RWPE2 (cell line): ENCODE measurements around the gene NEB.

Source experiments
- ATAC-seq: fragments of 200-7000 bp; cut with Tn5 transposase; 3 replicates; pipeline ENCODE4 v1.9.1; 2021; ENCODE audit warnings: low read depth
- DNase-seq: peaks from one replicate; pipeline ENCODE4 v3.0.0-alpha.2; 2020; ENCODE audit warnings: low spot score
- H3K27ac ChIP-seq: fragments of 450-650 bp; 2 replicates; pipeline ENCODE4 v1.5.1; 2017; ENCODE audit warnings: mild to moderate bottlenecking; ENCODE audit not compliant: poor library complexity, severe bottlenecking
- H3K27me3 ChIP-seq: fragments of 250-450 bp; sonication (Bioruptor Pico); 2 replicates; pipeline ENCODE4 v1.5.1; 2021; ENCODE audit warnings: mild to moderate bottlenecking, moderate library complexity; ENCODE audit not compliant: insufficient read depth, poor library complexity, severe bottlenecking
- H3K36me3 ChIP-seq: fragments of 250-450 bp; sonication (Bioruptor Pico); 2 replicates; pipeline ENCODE4 v1.5.1; 2020; ENCODE audit warnings: low read depth, mild to moderate bottlenecking, moderate library complexity
- H3K4me1 ChIP-seq: fragments of 250-450 bp; sonication (Bioruptor Pico); 2 replicates; pipeline ENCODE4 v1.5.1; 2021; ENCODE audit warnings: mild to moderate bottlenecking, moderate library complexity; ENCODE audit not compliant: insufficient read depth, poor library complexity, severe bottlenecking
- H3K4me3 ChIP-seq: fragments of 250-450 bp; sonication (Bioruptor Pico); 2 replicates; pipeline ENCODE4 v1.5.1; 2021; ENCODE audit warnings: mild to moderate bottlenecking, moderate library complexity; ENCODE audit not compliant: severe bottlenecking
- H3K9me3 ChIP-seq: fragments of 250-450 bp; sonication (Bioruptor Pico); 2 replicates; pipeline ENCODE4 v1.5.1; 2021; ENCODE audit warnings: mild to moderate bottlenecking, moderate library complexity; ENCODE audit not compliant: severe bottlenecking
- TF ChIP-seq, protein P1 (sequence below): fragments of 450-650 bp; IDR thresholded peaks from one replicate; pipeline ENCODE4 v1.5.1; 2017; ENCODE audit warnings: mild to moderate bottlenecking, moderate library complexity; ENCODE audit not compliant: poor library complexity, severe bottlenecking

NEB gene

DNA sequence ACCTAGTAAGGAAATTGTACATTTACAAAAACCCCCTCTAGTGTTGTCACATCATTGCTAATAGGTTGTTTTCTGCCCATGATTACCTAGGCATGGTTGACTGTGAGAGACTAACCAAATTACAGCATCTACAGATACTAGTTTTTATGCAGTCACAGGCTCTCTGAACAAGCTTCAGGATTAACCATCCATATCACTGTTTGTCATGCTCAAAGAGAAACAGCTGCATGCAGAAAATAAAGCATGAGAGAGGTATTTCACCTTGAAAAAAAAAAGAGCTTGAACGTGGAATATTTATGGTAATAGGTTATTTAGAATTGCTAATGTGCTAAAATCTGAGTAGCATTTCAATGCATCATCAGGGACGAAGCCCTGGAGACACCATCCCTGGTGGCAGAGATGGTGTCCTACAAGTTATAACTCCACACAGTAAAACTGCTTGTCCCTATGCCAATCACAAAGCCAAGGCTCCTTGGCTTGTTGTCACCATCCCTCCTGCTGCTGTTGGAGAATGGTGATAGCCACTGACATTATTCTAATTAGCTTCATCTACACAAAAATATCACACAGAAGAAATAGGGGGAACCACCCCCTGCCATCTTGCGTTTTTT is 5.4 kb downstream of the NEB start:
- no peaks in the 10 kb centered on the region for H3K36me3 ChIP-seq
- ATAC-seq, result no peak

DNA sequence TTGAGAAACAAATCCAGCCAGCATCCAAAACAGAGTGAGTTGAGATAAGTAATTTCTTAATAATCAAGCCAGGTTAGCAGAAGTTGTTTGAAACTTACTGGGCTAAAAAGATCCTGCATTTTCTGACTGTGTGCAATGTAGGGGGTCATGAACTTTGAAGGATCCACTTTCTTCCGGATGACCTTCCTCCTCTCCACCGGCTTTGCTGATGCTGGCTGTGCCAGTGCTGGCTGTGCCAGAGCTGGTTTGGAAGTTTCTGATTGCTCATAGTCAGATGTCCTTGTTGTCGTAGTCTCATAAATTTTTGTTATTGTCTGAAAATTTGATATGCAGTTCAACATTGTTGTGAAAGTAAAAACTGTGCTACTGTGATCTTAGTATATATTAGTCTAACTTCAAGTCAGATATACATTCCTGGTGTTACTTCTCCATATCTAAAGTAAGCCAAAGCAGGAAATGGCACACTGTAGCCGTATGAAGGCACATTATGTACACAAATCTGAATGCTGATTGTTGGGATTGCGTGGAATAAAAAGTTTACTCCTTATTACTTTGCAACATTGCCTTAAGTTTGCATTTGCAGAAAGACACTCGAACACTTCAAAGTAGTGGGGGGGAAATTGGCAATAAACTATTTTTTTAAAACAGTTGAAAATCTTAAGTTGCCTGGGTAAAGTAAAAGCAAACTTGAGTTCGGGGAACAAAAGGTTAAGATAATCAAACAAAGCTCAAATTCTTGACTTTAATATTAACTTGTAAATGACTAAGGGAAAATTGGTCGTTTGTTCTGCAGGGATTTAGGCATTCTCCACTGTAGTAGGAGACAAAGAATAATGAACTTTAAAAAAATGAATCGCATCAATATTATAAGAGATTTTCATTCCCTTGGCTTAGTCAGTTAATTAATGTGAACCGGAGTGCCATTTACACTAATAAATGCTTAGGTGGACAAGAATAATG is 6.4 kb downstream of the NEB start:
- TF ChIP-seq, protein P1, sequence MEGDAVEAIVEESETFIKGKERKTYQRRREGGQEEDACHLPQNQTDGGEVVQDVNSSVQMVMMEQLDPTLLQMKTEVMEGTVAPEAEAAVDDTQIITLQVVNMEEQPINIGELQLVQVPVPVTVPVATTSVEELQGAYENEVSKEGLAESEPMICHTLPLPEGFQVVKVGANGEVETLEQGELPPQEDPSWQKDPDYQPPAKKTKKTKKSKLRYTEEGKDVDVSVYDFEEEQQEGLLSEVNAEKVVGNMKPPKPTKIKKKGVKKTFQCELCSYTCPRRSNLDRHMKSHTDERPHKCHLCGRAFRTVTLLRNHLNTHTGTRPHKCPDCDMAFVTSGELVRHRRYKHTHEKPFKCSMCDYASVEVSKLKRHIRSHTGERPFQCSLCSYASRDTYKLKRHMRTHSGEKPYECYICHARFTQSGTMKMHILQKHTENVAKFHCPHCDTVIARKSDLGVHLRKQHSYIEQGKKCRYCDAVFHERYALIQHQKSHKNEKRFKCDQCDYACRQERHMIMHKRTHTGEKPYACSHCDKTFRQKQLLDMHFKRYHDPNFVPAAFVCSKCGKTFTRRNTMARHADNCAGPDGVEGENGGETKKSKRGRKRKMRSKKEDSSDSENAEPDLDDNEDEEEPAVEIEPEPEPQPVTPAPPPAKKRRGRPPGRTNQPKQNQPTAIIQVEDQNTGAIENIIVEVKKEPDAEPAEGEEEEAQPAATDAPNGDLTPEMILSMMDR, result no peak
- no peaks in the 10 kb centered on the region for H3K4me1 ChIP-seq
- H3K27ac ChIP-seq, result no peak overlapping the region
- DNase-seq, result no peak
- no peak for ATAC-seq
- peaks cover 10% of the 10 kb centered on the region for H3K27me3 ChIP-seq
- no peak overlapping the region for H3K4me3 ChIP-seq
- no peaks in the 10 kb centered on the region for H3K36me3 ChIP-seq
- no peaks in the 10 kb centered on the region for H3K9me3 ChIP-seq

More for the DNA sequence above, 5.4 kb downstream of the NEB start:
- TF ChIP-seq, protein P1, result no peak
- Histone ChIP-seq H3K27ac (no peak overlapping the region), H3K9me3 (no peaks in the 10 kb centered on the region), H3K27me3 (peaks cover 13% of the 10 kb centered on the region), H3K4me3 (no peak overlapping the region), H3K4me1 (no peaks in the 10 kb centered on the region)
- no peak for DNase-seq

DNA sequence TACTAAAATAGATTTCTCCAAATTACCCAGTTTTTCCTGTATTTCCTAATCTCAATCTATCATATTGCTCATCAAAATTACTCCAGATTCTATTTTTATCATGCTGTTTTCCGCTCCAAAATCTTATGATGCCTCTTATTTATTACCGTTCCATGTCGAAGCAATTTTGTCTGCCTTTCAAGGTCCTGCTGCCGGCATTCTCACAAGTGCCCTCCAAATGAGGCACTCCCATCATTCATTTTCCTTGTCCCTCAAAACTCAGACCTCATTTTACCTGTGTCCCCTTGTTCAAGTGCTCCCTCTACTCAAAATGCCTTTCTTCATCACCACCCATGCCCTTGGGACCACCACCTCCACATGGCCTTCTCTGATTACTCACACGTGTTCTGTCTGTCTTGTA is 13.1 kb downstream of the NEB start:
- TF ChIP-seq, protein P1, result no peak
- H3K9me3 ChIP-seq, result no peaks in the 10 kb centered on the region
- DNase-seq (no peak), ATAC-seq (no peak)
- no peak overlapping the region for H3K27ac ChIP-seq
- no peaks in the 10 kb centered on the region for H3K27me3 ChIP-seq
- H3K36me3 ChIP-seq, result no peaks in the 10 kb centered on the region
- H3K4me1 ChIP-seq, result no peaks in the 10 kb centered on the region
- no peak overlapping the region for H3K4me3 ChIP-seq

DNA sequence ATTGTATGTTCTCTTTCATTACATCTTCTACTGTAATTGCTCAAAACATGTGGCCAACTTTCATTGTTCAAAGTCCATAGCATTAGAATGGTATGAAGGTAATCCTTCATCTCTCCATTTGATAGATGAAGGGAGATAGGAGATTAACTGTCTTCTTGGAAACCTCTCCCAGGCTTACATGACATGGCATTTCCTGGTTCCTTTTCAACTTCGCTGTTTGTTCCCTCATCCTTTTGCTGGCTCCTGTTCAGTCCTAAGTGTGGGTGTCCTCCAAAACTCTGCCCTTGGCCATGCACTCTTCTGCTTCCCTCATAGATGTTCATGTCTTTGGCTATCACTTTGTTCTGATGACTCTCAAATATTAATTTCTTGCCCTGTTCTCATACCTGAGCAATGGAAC is 13.8 kb downstream of the NEB start:
- no peaks in the 10 kb centered on the region for H3K4me1 ChIP-seq
- H3K27ac ChIP-seq, result no peak overlapping the region
- DNase-seq (no peak), ATAC-seq (no peak)
- no peaks in the 10 kb centered on the region for H3K36me3 ChIP-seq
- no peaks in the 10 kb centered on the region for H3K27me3 ChIP-seq
- TF ChIP-seq, protein P1, result no peak
- H3K9me3 ChIP-seq, result no peaks in the 10 kb centered on the region
- no peak overlapping the region for H3K4me3 ChIP-seq
